ENCODE data around the gene DGKG. TPM values are rescaled to one million over a fixed set of nuclear protein-coding genes. Genes with fewer than 3 reads are reported as not detected.

DGKG gene
- total RNA-seq, 1 donor, result 2.5 TPM

- TF ChIP-seq CTCF (IDR thresholded peaks at IDR 0.05; ENCODE audit: extremely low read depth, low read depth, low read length), result no peak
- DNase-seq (ENCODE audit: insufficient read length, low spot score, missing footprints), result no peak
Measured at GRCh38 chr3:186138272-186138981, 223.6 kb downstream of the DGKG start.

GRCh38 chr3:186137051-186137685, 224.9 kb downstream of the DGKG start:
- Histone ChIP-seq H3K4me2 (ENCODE audit: insufficient read depth, low read length) (no peak overlapping the region), H3K79me2 (ENCODE audit: insufficient read depth, low read length) (no peaks in the 10 kb centered on the region), H3K27me3 (ENCODE audit: insufficient read depth, low read length) (peaks cover 4% of the 10 kb centered on the region), H3K27ac (ENCODE audit: low read depth, low read length) (no peak overlapping the region), H4K20me1 (ENCODE audit: insufficient read depth, low read length) (no peaks in the 10 kb centered on the region), H2AFZ (ENCODE audit: low read length) (no peak overlapping the region), H3K4me3 (ENCODE audit: insufficient read depth, low read length) (no peak overlapping the region), H3K36me3 (ENCODE audit: insufficient read depth, low read length) (no peaks in the 10 kb centered on the region), H3K9me3 (ENCODE audit: low read depth, low read length) (no peaks in the 10 kb centered on the region), H3K4me1 (ENCODE audit: insufficient read depth, low read length) (no peaks in the 10 kb centered on the region)
- no peak for TF ChIP-seq CTCF (IDR thresholded peaks at IDR 0.05; ENCODE audit: extremely low read depth, low read depth, low read length)
- no peak for DNase-seq (ENCODE audit: insufficient read length, low spot score, missing footprints)

More at GRCh38 chr3:186138272-186138981, 223.6 kb downstream of the DGKG start:
- Histone ChIP-seq H3K79me2 (ENCODE audit: insufficient read depth, low read length) (no peaks in the 10 kb centered on the region), H3K27ac (ENCODE audit: low read depth, low read length) (no peak overlapping the region), H3K4me1 (ENCODE audit: insufficient read depth, low read length) (no peaks in the 10 kb centered on the region), H4K20me1 (ENCODE audit: insufficient read depth, low read length) (no peaks in the 10 kb centered on the region), H3K36me3 (ENCODE audit: insufficient read depth, low read length) (no peaks in the 10 kb centered on the region), H3K9me3 (ENCODE audit: low read depth, low read length) (no peaks in the 10 kb centered on the region), H3K4me3 (ENCODE audit: insufficient read depth, low read length) (no peak overlapping the region), H3K4me2 (ENCODE audit: insufficient read depth, low read length) (no peak overlapping the region), H2AFZ (ENCODE audit: low read length) (no peak overlapping the region), H3K27me3 (ENCODE audit: insufficient read depth, low read length) (peaks cover 4% of the 10 kb centered on the region)

GRCh38 chr3:186133980-186134379, 228.1 kb downstream of the DGKG start:
- H3K9me3 ChIP-seq (ENCODE audit: low read depth, low read length), result no peaks in the 10 kb centered on the region
- H3K36me3 ChIP-seq (ENCODE audit: insufficient read depth, low read length), result no peaks in the 10 kb centered on the region
- no peak overlapping the region for H3K4me2 ChIP-seq (ENCODE audit: insufficient read depth, low read length)
- no peak for DNase-seq (ENCODE audit: insufficient read length, low spot score, missing footprints)
- no peak overlapping the region for H3K27ac ChIP-seq (ENCODE audit: low read depth, low read length)
- H3K79me2 ChIP-seq (ENCODE audit: insufficient read depth, low read length), result no peaks in the 10 kb centered on the region
- no peak overlapping the region for H2AFZ ChIP-seq (ENCODE audit: low read length)
- TF ChIP-seq CTCF (IDR thresholded peaks at IDR 0.05; ENCODE audit: extremely low read depth, low read depth, low read length), result no peak
- H4K20me1 ChIP-seq (ENCODE audit: insufficient read depth, low read length), result no peaks in the 10 kb centered on the region
- peaks cover 8% of the 10 kb centered on the region for H3K27me3 ChIP-seq (ENCODE audit: insufficient read depth, low read length)
- no peaks in the 10 kb centered on the region for H3K4me1 ChIP-seq (ENCODE audit: insufficient read depth, low read length)
- no peak overlapping the region for H3K4me3 ChIP-seq (ENCODE audit: insufficient read depth, low read length)

- Histone ChIP-seq H2AFZ (ENCODE audit: low read length) (no peak overlapping the region), H3K36me3 (ENCODE audit: insufficient read depth, low read length) (no peaks in the 10 kb centered on the region), H3K4me1 (ENCODE audit: insufficient read depth, low read length) (no peaks in the 10 kb centered on the region), H3K27me3 (ENCODE audit: insufficient read depth, low read length) (peaks cover 8% of the 10 kb centered on the region), H4K20me1 (ENCODE audit: insufficient read depth, low read length) (no peaks in the 10 kb centered on the region), H3K4me3 (ENCODE audit: insufficient read depth, low read length) (no peak overlapping the region), H3K4me2 (ENCODE audit: insufficient read depth, low read length) (no peak overlapping the region), H3K79me2 (ENCODE audit: insufficient read depth, low read length) (no peaks in the 10 kb centered on the region), H3K27ac (ENCODE audit: low read depth, low read length) (no peak overlapping the region), H3K9me3 (ENCODE audit: low read depth, low read length) (no peaks in the 10 kb centered on the region)
- no peak for DNase-seq (ENCODE audit: insufficient read length, low spot score, missing footprints)
- TF ChIP-seq CTCF (IDR thresholded peaks at IDR 0.05; ENCODE audit: extremely low read depth, low read depth, low read length), result no peak
Measured at GRCh38 chr3:186132487-186132886, 229.5 kb downstream of the DGKG start.

All from osteoblast (primary cell).